Spleen (tissue), 11 donors: ENCODE measurements around the gene TMEM234. TPM values are rescaled to one million over a fixed set of nuclear protein-coding genes. Genes with fewer than 3 reads are reported as not detected.
A peak's percentile ranks its signal among the peaks of the same experiment; 100 is the strongest.

Source experiments
- DNase-seq: peaks from one replicate; pipeline ENCODE4 v3.0.0-alpha.2; 2020
- H3K27ac ChIP-seq, 8 donors: fragments of 200-600 bp; sonication (generic) in 7 of 8; 1 replicate in 4 of 8; 2 replicates in 4 of 8; pipeline versions ENCODE4 v1.5.0 to v1.8.0; 2016 to 2021; ENCODE audit warnings: inconsistent platforms in 4 of 8, mild to moderate bottlenecking in 4 of 8, moderate library complexity in 1 of 8
- H3K27me3 ChIP-seq, 7 donors: fragments of 200-600 bp; sonication (generic) in 6 of 7; replicated peaks in 1 of 7; 1 replicate in 4 of 7; 2 replicates in 3 of 7; pipeline versions ENCODE4 v1.5.0 to v1.8.0; 2016 to 2021; ENCODE audit warnings: inconsistent platforms in 3 of 7, mild to moderate bottlenecking in 1 of 7
- H3K36me3 ChIP-seq, 6 donors: fragments of 200-600 bp; sonication (generic) in 5 of 6; 1 replicate in 4 of 6; 2 replicates in 2 of 6; pipeline versions ENCODE4 v1.5.0 to v1.8.0; 2016 to 2021; ENCODE audit warnings: inconsistent platforms in 2 of 6
- H3K4me1 ChIP-seq, 6 donors: fragments of 200-600 bp; sonication (generic) in 5 of 6; 1 replicate in 3 of 6; 2 replicates in 3 of 6; pipeline versions ENCODE4 v1.5.0 to v1.8.0; 2016 to 2021; ENCODE audit warnings: inconsistent platforms in 3 of 6
- H3K4me3 ChIP-seq, 8 donors: fragments of 200-600 bp; sonication (generic) in 7 of 8; 1 replicate in 4 of 8; 2 replicates in 4 of 8; pipeline versions ENCODE4 v1.5.0 to v1.8.0; 2016 to 2021; ENCODE audit warnings: inconsistent platforms in 4 of 8, mild to moderate bottlenecking in 4 of 8, moderate library complexity in 2 of 8
- H3K9me3 ChIP-seq, 8 donors: fragments of 200-600 bp; sonication (generic) in 7 of 8; 1 replicate in 4 of 8; 2 replicates in 4 of 8; pipeline versions ENCODE4 v1.5.0 to v1.8.0; 2016 to 2021; ENCODE audit warnings: inconsistent platforms in 4 of 8
- POLR2A ChIP-seq, 3 donors: fragments of 450-650 bp; IDR thresholded peaks; one replicate each; pipeline ENCODE4 v1.5.1; 2017; ENCODE audit warnings: antibody characterized with exemption in 3 of 3, mild to moderate bottlenecking in 1 of 3
- POLR2AphosphoS5 ChIP-seq, 3 donors: sonication (generic); formaldehyde crosslinking; IDR thresholded peaks; one replicate each; pipeline ENCODE4 v1.5.1; 2017; ENCODE audit warnings: antibody characterized with exemption in 3 of 3
- WGBS, 5 donors: extraction: QIAGEN DNeasy Blood & Tissue Kit in 3 of 5; methylation state at CpG; one replicate each; pipeline versions ENCODE4 v1.1.5 to v1.1.7; 2013 to 2018; 5-methylcytosine and 5-hydroxymethylcytosine counted together
- intact Hi-C: fragments of 100-400 bp; cut with DNase I; formaldehyde crosslinking; loops from one replicate; pipeline ENCODE4 v1.15.0; 2023; ENCODE audit warnings: low total_unique reads
- polyA plus RNA-seq, 3 donors: library from polyadenylated mRNA; stranded (reverse); fragments of 200-250 nt; gene quantifications; one replicate each; pipeline ENCODE4 v1.2.1, GENCODE V29; 2013
- total RNA-seq, 7 donors: library from RNA; depleted of rRNA in 3 of 7; stranded (reverse); fragments of >200 nt in 3 of 7; fragmentation: NEBNext Ultra II Directional in 4 of 7; extraction: Animal tissue kit (Norgen Biotek cat#: 25700) in 4 of 7; gene quantifications; one replicate each; pipeline versions ENCODE4 v1.1.0 to v1.2.1, GENCODE V29; 2016 to 2021
- TF ChIP-seq, protein P1 (sequence below), 11 experiments: fragments of 200-600 bp in 7 of 11; fragments of 450-650 bp in 4 of 11; sonication (generic) in 4 of 11; IDR thresholded peaks in 8 of 11; conservative IDR thresholded peaks in 3 of 11; 1 replicate in 7 of 11; 2 replicates in 4 of 11; pipeline versions ENCODE4 v1.4.0 to v1.8.0; 2016 to 2021; ENCODE audit warnings: antibody characterized with exemption in 11 of 11, inconsistent platforms in 4 of 11, mild to moderate bottlenecking in 1 of 11
- donor health status: healthy with polysubstance abuse.
- donor health status: DM: no; HTN: no; CAD: no; lungs with moderate emphysema.
- donor health status: DM: no; HTN: no; CAD: no.
- donor health status: Bipolar disorder and iron deficiency.
- donor health status: healthy.
- donor health status: DM: no; HTN: no; CAD: no.
- donor health status: DM: yes; HTN: yes; CAD: no.

Gene TMEM234
- total and polyA plus RNA-seq, 10 donors: 7.7 to 30.2 (median 21.0) TPM

DNA sequence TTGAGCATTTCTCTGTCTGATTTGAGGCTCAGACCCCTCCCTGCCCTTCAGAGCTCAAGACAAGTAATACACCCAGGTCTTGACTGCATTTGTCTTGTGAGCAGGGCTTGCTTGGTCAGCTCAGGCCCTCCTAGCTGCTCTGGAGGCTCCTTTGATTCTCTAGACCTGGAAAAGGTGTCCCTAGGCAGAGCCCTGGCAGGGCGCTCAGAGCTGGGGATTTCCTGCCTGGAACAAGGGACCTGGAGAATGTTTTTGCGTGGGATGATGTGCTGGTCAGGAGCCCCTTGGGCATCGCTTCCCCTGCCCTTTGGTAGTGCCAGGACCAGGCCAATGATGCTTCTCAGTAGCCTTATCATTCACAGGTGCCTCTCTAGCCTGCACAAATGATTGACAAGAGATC is 26.6 kb downstream of the TMEM234 start:
- Histone ChIP-seq H3K27ac (no peak overlapping the region), H3K9me3 (no peaks in the 10 kb centered on the region), H3K4me3 (no peak overlapping the region), H3K36me3 (peaks cover 8 to 83% (median 70%) of the 10 kb centered on the region in 6 donors), H3K27me3 (no peaks in the 10 kb centered on the region), H3K4me1 (peaks cover 3 to 41% (median 21%) of the 10 kb centered on the region in 6 donors)
- TF ChIP-seq POLR2AphosphoS5 (IDR thresholded peaks at IDR 0.05) (no peak), POLR2A (IDR thresholded peaks at IDR 0.05) (no peak)
- TF ChIP-seq, protein P1, sequence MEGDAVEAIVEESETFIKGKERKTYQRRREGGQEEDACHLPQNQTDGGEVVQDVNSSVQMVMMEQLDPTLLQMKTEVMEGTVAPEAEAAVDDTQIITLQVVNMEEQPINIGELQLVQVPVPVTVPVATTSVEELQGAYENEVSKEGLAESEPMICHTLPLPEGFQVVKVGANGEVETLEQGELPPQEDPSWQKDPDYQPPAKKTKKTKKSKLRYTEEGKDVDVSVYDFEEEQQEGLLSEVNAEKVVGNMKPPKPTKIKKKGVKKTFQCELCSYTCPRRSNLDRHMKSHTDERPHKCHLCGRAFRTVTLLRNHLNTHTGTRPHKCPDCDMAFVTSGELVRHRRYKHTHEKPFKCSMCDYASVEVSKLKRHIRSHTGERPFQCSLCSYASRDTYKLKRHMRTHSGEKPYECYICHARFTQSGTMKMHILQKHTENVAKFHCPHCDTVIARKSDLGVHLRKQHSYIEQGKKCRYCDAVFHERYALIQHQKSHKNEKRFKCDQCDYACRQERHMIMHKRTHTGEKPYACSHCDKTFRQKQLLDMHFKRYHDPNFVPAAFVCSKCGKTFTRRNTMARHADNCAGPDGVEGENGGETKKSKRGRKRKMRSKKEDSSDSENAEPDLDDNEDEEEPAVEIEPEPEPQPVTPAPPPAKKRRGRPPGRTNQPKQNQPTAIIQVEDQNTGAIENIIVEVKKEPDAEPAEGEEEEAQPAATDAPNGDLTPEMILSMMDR (IDR thresholded peaks at IDR 0.05 in 8 of 11, conservative IDR thresholded peaks at IDR 0.05 in 3 of 11): no peak
- DNase-seq: peak; percentile 48
- intact Hi-C loops: no loop called here
- WGBS, 5 donors: 83 to 98% (median 93%) methylated on average over 3 of the region's 3 CpGs

DNA sequence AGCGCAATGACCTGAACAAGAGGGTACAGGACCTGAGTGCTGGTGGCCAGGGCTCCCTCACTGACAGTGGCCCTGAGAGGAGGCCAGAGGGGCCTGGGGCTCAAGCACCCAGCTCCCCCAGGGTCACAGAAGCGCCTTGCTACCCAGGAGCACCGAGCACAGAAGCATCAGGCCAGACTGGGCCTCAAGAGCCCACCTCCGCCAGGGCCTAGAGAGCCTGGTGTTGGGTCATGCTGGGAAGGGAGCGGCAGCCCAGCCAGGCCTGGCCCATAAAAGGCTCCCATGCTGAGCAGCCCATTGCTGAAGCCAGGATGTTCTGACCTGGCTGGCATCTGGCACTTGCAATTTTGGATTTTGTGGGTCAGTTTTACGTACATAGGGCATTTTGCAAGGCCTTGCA is 27.2 kb downstream of the TMEM234 start:
- intact Hi-C loops: no loop called here
- DNase-seq: peak; percentile 49
- H3K4me3 ChIP-seq: no peak overlapping the region
- no peak for TF ChIP-seq POLR2A (IDR thresholded peaks at IDR 0.05)
- TF ChIP-seq, protein P1 (IDR thresholded peaks at IDR 0.05 in 8 of 11, conservative IDR thresholded peaks at IDR 0.05 in 3 of 11): no peak
- peak in 2 of 3 donors; percentile 14 to 49 for TF ChIP-seq POLR2AphosphoS5 (IDR thresholded peaks at IDR 0.05)
- peaks cover 10 to 88% (median 75%) of the 10 kb centered on the region in 6 donors for H3K36me3 ChIP-seq
- H3K4me1 ChIP-seq: peaks cover 3 to 36% (median 16%) of the 10 kb centered on the region in 6 donors
- H3K27ac ChIP-seq: no peak overlapping the region
- WGBS, 5 donors: 90 to 100% (median 97%) methylated on average over 3 to 6 of the region's 6 CpGs
- no peaks in the 10 kb centered on the region for H3K9me3 ChIP-seq
- H3K27me3 ChIP-seq: no peaks in the 10 kb centered on the region

DNA sequence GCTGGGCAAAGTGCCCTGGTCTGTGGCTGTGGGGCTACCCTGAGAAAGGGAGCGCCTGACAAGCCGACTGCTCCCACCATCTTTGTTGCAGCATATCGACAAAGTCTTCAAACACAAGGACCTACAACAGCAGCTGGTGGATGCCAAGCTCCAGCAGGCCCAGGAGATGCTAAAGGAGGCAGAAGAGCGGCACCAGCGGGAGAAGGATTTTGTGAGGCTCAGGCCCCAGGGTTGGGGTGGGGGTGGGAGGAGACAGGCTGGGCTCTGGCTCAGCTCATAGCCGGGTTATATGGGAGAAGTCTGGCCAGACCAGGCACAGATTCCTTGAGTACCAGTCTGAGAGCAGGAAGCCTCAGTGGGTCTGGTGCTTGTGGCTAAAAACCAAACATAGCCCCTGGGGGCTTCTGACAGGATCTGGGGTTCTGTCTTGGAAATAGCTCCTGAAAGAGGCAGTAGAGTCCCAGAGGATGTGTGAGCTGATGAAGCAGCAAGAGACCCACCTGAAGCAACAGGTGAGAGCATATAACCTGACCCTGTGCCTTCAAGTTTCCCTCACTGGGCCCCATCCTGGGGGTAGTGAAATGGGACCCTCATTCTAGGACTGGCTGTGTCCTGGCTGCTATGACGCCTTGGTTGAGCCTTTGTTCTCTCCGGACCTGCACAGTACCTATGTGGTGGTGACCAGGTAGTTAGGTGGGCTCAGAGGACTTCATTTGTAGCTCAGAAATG is 29.8 kb downstream of the TMEM234 start:
- no peak for DNase-seq

DNA sequence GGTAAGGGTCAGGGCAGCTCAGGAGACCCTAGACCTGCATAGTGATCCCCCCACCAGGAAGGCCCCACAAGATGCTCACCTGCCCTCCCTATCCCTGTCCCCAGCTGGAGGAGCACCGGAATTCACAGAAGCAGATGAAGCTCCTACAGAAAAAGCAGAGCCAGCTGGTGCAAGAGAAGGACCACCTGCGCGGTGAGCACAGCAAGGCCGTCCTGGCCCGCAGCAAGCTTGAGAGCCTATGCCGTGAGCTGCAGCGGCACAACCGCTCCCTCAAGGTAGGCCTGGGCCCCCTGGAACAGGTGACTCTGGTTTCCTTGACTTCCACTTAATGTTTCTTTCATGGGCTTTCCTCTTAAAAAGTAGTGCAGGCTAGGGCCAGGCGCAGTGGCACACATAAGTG is 34.3 kb downstream of the TMEM234 start:
- intact Hi-C loops: no loop called here
- Histone ChIP-seq H3K27me3 (no peaks in the 10 kb centered on the region), H3K4me3 (no peak overlapping the region), H3K27ac (no peak overlapping the region), H3K36me3 (peaks cover 4 to 100% (median 92%) of the 10 kb centered on the region in 6 donors), H3K4me1 (peaks cover 4 to 37% (median 29%) of the 10 kb centered on the region in 6 donors), H3K9me3 (no peaks in the 10 kb centered on the region)
- 97 to 99% (median 98%) methylated on average over 8 to 9 of the region's 9 CpGs for WGBS, 5 donors
- DNase-seq: no peak
- TF ChIP-seq, protein P1 (IDR thresholded peaks at IDR 0.05 in 8 of 11, conservative IDR thresholded peaks at IDR 0.05 in 3 of 11): no peak
- TF ChIP-seq POLR2AphosphoS5 (IDR thresholded peaks at IDR 0.05): peak in 1 of 3 donors; percentile 32

More for the DNA sequence above, 29.8 kb downstream of the TMEM234 start:
- Histone ChIP-seq H3K4me1 (peaks cover 3 to 27% (median 12%) of the 10 kb centered on the region in 6 donors), H3K9me3 (no peaks in the 10 kb centered on the region), H3K27me3 (no peaks in the 10 kb centered on the region), H3K36me3 (peaks cover 12 to 100% (median 97%) of the 10 kb centered on the region in 6 donors), H3K4me3 (no peak overlapping the region), H3K27ac (no peak overlapping the region)
- no peak for TF ChIP-seq POLR2A (IDR thresholded peaks at IDR 0.05)
- 86 to 98% (median 96%) methylated on average over 8 of the region's 8 CpGs for WGBS, 5 donors
- intact Hi-C loops: no loop called here
